HEK293 (cell line): ENCODE data around the gene EIF4ENIF1.

Experiments
- CTCF ChIA-PET: fragments of 350-600 bp; formaldehyde crosslinking; extraction: SDS; loops from one replicate; lab custom pipeline; 2021; ENCODE audit warnings: antibody characterized with exemption; lab: Yijun Ruan, JAX
- POLR2A ChIA-PET: fragments of 300-600 bp; formaldehyde crosslinking; extraction: SDS; loops from one replicate; lab custom pipeline; 2020; ENCODE audit warnings: antibody characterized with exemption, inconsistent platforms; lab: Yijun Ruan, JAX
- H3K27ac ChIP-seq: fragments of 200-500 bp; sonication (Bioruptor generic); 2 replicates; pipeline ENCODE4 v1.5.1; 2014; ENCODE audit warnings: low read depth, low read length, control low read depth, inconsistent platforms; ENCODE audit errors: extremely low read depth
- H3K36me3 ChIP-seq, 2 experiments: fragments of 200-500 bp in 1 of 2; sonication (Bioruptor generic) in 1 of 2; 1 replicate in 1 of 2; 2 replicates in 1 of 2; pipeline ENCODE4 v1.5.1; 2014 to 2017; ENCODE audit warnings: inconsistent platforms in 2 of 2, low read length in 2 of 2; ENCODE audit not compliant: control insufficient read depth in 2 of 2, insufficient read depth in 1 of 2
- H3K4me1 ChIP-seq: fragments of 200-500 bp; sonication (Bioruptor generic); 2 replicates; pipeline ENCODE4 v1.5.1; 2014; ENCODE audit warnings: mild to moderate bottlenecking, low read length, inconsistent platforms; ENCODE audit not compliant: control insufficient read depth, insufficient read depth
- H3K4me3 ChIP-seq: 2 replicates; pipeline ENCODE4 v1.5.1; 2011; ENCODE audit warnings: low read depth, mild to moderate bottlenecking, control low read depth, low read length, moderate library complexity
- H3K9me3 ChIP-seq: fragments of 200-500 bp; sonication (Bioruptor generic); 2 replicates; pipeline ENCODE4 v1.5.1; 2014; ENCODE audit warnings: low read depth, low read length, inconsistent platforms; ENCODE audit not compliant: control insufficient read depth, insufficient read depth
- BCL11A ChIP-seq: fragments of 450-650 bp; formaldehyde crosslinking; IDR thresholded peaks from 2 replicates; pipeline ENCODE4 v1.5.1; 2016; ENCODE audit warnings: low read depth, missing biosample characterization, missing genetic modification characterization
- ELK4 ChIP-seq: IDR thresholded peaks from 2 replicates; pipeline ENCODE4 v1.6.1; 2011; ENCODE audit warnings: mild to moderate bottlenecking, low read depth, low read length, borderline replicate concordance
- GLI4 ChIP-seq: fragments of 450-650 bp; formaldehyde crosslinking; IDR thresholded peaks from 2 replicates; pipeline ENCODE4 v1.5.1; 2016; ENCODE audit warnings: missing biosample characterization, missing genetic modification characterization
- HIC1 ChIP-seq: fragments of 450-650 bp; formaldehyde crosslinking; IDR thresholded peaks from 2 replicates; pipeline ENCODE4 v1.5.1; 2016; ENCODE audit warnings: missing biosample characterization, missing genetic modification characterization
- KLF7 ChIP-seq: fragments of 450-650 bp; formaldehyde crosslinking; IDR thresholded peaks from 2 replicates; pipeline ENCODE4 v1.5.1; 2016; ENCODE audit warnings: missing biosample characterization, missing genetic modification characterization, borderline replicate concordance
- PATZ1 ChIP-seq: fragments of 450-650 bp; formaldehyde crosslinking; IDR thresholded peaks from 2 replicates; pipeline ENCODE4 v1.5.1; 2016; ENCODE audit warnings: missing biosample characterization, missing genetic modification characterization
- SALL2 ChIP-seq: fragments of 450-650 bp; formaldehyde crosslinking; IDR thresholded peaks from 2 replicates; pipeline ENCODE4 v1.5.0; 2017; ENCODE audit warnings: missing biosample characterization, mild to moderate bottlenecking, missing genetic modification characterization, borderline replicate concordance
- WT1 ChIP-seq: fragments of 450-650 bp; formaldehyde crosslinking; IDR thresholded peaks from 2 replicates; pipeline ENCODE4 v1.5.1; 2016; ENCODE audit warnings: missing biosample characterization, missing genetic modification characterization
- ZBTB11 ChIP-seq: fragments of 450-650 bp; formaldehyde crosslinking; conservative IDR thresholded peaks from 2 replicates; pipeline ENCODE4 v1.5.1; 2016; ENCODE audit warnings: low read depth, missing biosample characterization, missing genetic modification characterization
- ZNF174 ChIP-seq: fragments of 450-650 bp; formaldehyde crosslinking; IDR thresholded peaks from 2 replicates; pipeline ENCODE4 v1.5.0; 2017; ENCODE audit warnings: missing biosample characterization, mild to moderate bottlenecking, missing genetic modification characterization
- ZNF19 ChIP-seq: fragments of 450-650 bp; formaldehyde crosslinking; IDR thresholded peaks from 2 replicates; pipeline ENCODE4; 2016; ENCODE audit warnings: missing biosample characterization, missing genetic modification characterization, low read depth
- ZNF239 ChIP-seq: fragments of 450-650 bp; formaldehyde crosslinking; IDR thresholded peaks from 2 replicates; pipeline ENCODE4 v1.5.1; 2016; ENCODE audit warnings: missing biosample characterization, missing genetic modification characterization
- ZNF280D ChIP-seq: fragments of 450-650 bp; formaldehyde crosslinking; IDR thresholded peaks from 2 replicates; pipeline ENCODE4 v1.5.1; 2016; ENCODE audit warnings: missing biosample characterization, missing genetic modification characterization
- ZNF341 ChIP-seq: fragments of 450-650 bp; formaldehyde crosslinking; IDR thresholded peaks from 2 replicates; pipeline ENCODE4; 2016; ENCODE audit warnings: low read depth, missing biosample characterization, missing genetic modification characterization
- ZNF354C ChIP-seq: fragments of 450-650 bp; formaldehyde crosslinking; IDR thresholded peaks from 2 replicates; pipeline ENCODE4 v1.5.1; 2016; ENCODE audit warnings: missing biosample characterization, missing genetic modification characterization, low read depth, borderline replicate concordance
- ZNF394 ChIP-seq: fragments of 450-650 bp; formaldehyde crosslinking; IDR thresholded peaks from 2 replicates; pipeline ENCODE4 v1.5.1; 2016; ENCODE audit warnings: missing biosample characterization, missing genetic modification characterization, mild to moderate bottlenecking, moderate library complexity, borderline replicate concordance
- ZNF48 ChIP-seq: fragments of 450-650 bp; formaldehyde crosslinking; IDR thresholded peaks from 2 replicates; pipeline ENCODE4 v1.5.1; 2016; ENCODE audit warnings: missing biosample characterization, missing genetic modification characterization
- ZNF513 ChIP-seq: fragments of 450-650 bp; IDR thresholded peaks from 2 replicates; pipeline ENCODE4 v1.5.1; 2018; ENCODE audit warnings: missing biosample characterization, missing genetic modification characterization
- ZNF544 ChIP-seq: fragments of 450-650 bp; formaldehyde crosslinking; IDR thresholded peaks from 2 replicates; pipeline ENCODE4 v1.5.0; 2017; ENCODE audit warnings: missing biosample characterization, missing genetic modification characterization
- ZNF555 ChIP-seq: fragments of 450-650 bp; formaldehyde crosslinking; conservative IDR thresholded peaks from 2 replicates; pipeline ENCODE4 v1.5.1; 2017; ENCODE audit warnings: missing biosample characterization, mild to moderate bottlenecking, missing genetic modification characterization, inconsistent platforms
- ZNF600 ChIP-seq: fragments of 450-650 bp; formaldehyde crosslinking; IDR thresholded peaks from 2 replicates; pipeline ENCODE4 v1.5.1; 2016; ENCODE audit warnings: missing biosample characterization, missing genetic modification characterization
- ZNF654 ChIP-seq: fragments of 450-650 bp; formaldehyde crosslinking; IDR thresholded peaks from 2 replicates; pipeline ENCODE4 v1.5.1; 2016; ENCODE audit warnings: low read depth, missing biosample characterization, missing genetic modification characterization
- ZNF701 ChIP-seq: fragments of 450-650 bp; formaldehyde crosslinking; IDR thresholded peaks from 2 replicates; pipeline ENCODE4 v1.5.1; 2016; ENCODE audit warnings: missing biosample characterization, missing genetic modification characterization
- ZNF791 ChIP-seq: fragments of 450-650 bp; formaldehyde crosslinking; IDR thresholded peaks from 2 replicates; pipeline ENCODE4 v1.5.1; 2016; ENCODE audit warnings: missing biosample characterization, missing genetic modification characterization

Gene EIF4ENIF1

GRCh38 chr22:31532060-31532459 is 42.4 kb upstream of the EIF4ENIF1 start (continued):
- no peak for TF ChIP-seq HIC1 (tag by site-specific recombination)
- no peak for TF ChIP-seq ZBTB11
- TF ChIP-seq BCL11A (tag by site-specific recombination): no peak
- TF ChIP-seq ZNF239: no peak
- TF ChIP-seq ZNF791 (tag by site-specific recombination): no peak
- no peak for TF ChIP-seq ZNF174 (tag by site-specific recombination)
- no peak for TF ChIP-seq PATZ1
- TF ChIP-seq SALL2: no peak
- TF ChIP-seq ZNF555 (tag by site-specific recombination): no peak
- no peak for TF ChIP-seq ZNF19 (tag by site-specific recombination)
- TF ChIP-seq ZNF544 (tag by site-specific recombination): no peak
- no peak for TF ChIP-seq ZNF513 (tag by site-specific recombination)

GRCh38 chr22:31530823-31531195 is 41.2 kb upstream of the EIF4ENIF1 start:
- H3K27ac ChIP-seq: no peak overlapping the region
- no peaks in the 10 kb centered on the region for H3K9me3 ChIP-seq
- peaks cover 4% of the 10 kb centered on the region; the same call in 1 of the 2 replicates for H3K4me1 ChIP-seq
- POLR2A ChIA-PET: no interaction called here
- CTCF ChIA-PET: interaction anchor here (0.7 to 2.6 kb wide), 2 partner anchors 26 to 109 kb away, joined by 3 to 8 read pairs; no protein-coding TSS in a partner anchor
- H3K36me3 ChIP-seq: peaks cover 8 to 15% of the 10 kb centered on the region in 2 experiments; a peak in 2 of 3 replicates
- no peak overlapping the region for H3K4me3 ChIP-seq
- TF ChIP-seq ZNF341 (tag by site-specific recombination): no peak
- no peak for TF ChIP-seq ZNF48 (tag by site-specific recombination)
- TF ChIP-seq ZNF600: no peak
- no peak for TF ChIP-seq GLI4
- TF ChIP-seq ZNF354C (tag by site-specific recombination): no peak
- no peak for TF ChIP-seq ZNF654 (tag by site-specific recombination)
- TF ChIP-seq KLF7 (tag by site-specific recombination): no peak
- no peak for TF ChIP-seq WT1 (tag by site-specific recombination)
- TF ChIP-seq ZNF394 (tag by site-specific recombination): no peak
- no peak for TF ChIP-seq ZNF280D (tag by site-specific recombination)
- TF ChIP-seq ELK4: no peak
- TF ChIP-seq ZNF701 (tag by site-specific recombination): no peak
